SK-N-SH (cell line): ENCODE results near the gene HOXB2.

ENCODE experiments used
- CHD2 ChIP-seq: fragments of 150-350 bp; IDR thresholded peaks from 2 replicates; pipeline ENCODE4 v1.6.1; 2018; ENCODE audit warnings: low read length; ENCODE audit not compliant: partially characterized antibody
- FOXJ3 ChIP-seq: sonication (generic); formaldehyde crosslinking; IDR thresholded peaks from 2 replicates; pipeline ENCODE4 v1.5.1; 2020; ENCODE audit warnings: mild to moderate bottlenecking, missing genetic modification reagents
- MXI1 ChIP-seq: IDR thresholded peaks from 2 replicates; pipeline ENCODE4 v1.6.1; 2012; ENCODE audit warnings: mild to moderate bottlenecking, low read depth, low read length, improper control_type of control experiment
- RAD21 ChIP-seq: IDR thresholded peaks from 2 replicates; pipeline ENCODE4 v1.6.1; 2012; ENCODE audit warnings: mild to moderate bottlenecking, low read length
- SIN3A ChIP-seq: IDR thresholded peaks from 2 replicates; pipeline ENCODE4 v1.6.1; 2012; ENCODE audit warnings: low read depth, mild to moderate bottlenecking, low read length, moderate library complexity, borderline replicate concordance

DNA sequence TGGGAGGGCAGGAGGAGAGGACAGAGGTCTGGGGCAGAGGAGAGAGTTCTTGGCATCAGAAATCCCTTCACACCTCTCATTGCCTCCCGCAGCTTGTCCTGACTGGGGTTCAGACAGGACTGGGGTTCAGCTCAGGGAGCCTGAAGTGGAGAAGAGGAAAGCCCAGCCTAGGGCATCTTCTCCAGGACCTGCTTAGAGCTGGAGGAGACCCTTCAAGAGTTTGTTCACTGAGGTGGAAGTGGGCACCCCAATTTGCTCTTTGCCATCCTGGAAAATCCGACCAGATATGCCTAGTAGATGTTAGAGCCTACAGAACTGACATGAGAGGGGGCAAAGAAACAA is 43.1 kb upstream of the HOXB2 start:
- TF ChIP-seq CHD2 (no peak), MXI1 (no peak), SIN3A (no peak), FOXJ3 (CRISPR knock-in tag) (no peak), RAD21 (no peak)
